Regular cardiac myocyte (primary cell): ENCODE results near the gene GPR61. TPM values are rescaled to one million over a fixed set of nuclear protein-coding genes. Genes with fewer than 3 reads are reported as not detected.

Experiments
- total RNA-seq: library from RNA; depleted of rRNA; stranded (reverse); fragments of >200 nt; gene quantifications from 2 replicates; pipeline ENCODE4 v1.2.3, GENCODE V29; 2014

GPR61 gene, protein sequence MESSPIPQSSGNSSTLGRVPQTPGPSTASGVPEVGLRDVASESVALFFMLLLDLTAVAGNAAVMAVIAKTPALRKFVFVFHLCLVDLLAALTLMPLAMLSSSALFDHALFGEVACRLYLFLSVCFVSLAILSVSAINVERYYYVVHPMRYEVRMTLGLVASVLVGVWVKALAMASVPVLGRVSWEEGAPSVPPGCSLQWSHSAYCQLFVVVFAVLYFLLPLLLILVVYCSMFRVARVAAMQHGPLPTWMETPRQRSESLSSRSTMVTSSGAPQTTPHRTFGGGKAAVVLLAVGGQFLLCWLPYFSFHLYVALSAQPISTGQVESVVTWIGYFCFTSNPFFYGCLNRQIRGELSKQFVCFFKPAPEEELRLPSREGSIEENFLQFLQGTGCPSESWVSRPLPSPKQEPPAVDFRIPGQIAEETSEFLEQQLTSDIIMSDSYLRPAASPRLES
- under 0.01 TPM in 1 of 2 replicates, not detected in the other for total RNA-seq

DNA sequence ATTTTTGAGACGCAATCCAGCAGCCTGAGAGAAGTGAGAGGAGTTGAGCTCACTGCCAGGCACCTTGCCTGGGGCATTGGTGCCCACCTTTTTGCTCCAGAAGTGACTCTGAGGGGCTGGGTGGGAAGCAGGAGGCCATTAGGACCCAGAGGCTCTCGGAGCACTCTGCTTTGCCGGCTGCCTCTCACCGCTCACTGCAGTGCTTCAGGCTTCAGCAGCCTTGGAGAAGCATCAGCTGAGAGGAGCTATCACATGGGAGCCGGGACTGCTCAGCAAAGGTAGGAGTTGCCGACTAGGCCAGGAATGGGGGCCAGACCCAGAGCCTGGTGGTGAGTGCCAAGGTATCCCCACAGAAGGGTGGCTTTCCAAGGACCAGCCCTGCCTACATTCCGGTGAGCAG, at the start of gene GPR61:
TSS of gene GPR61 (plus strand) at position 197 of the 400 bp plus-strand sequence. CDS start 3,151 bp downstream, outside the sequence.

DNA sequence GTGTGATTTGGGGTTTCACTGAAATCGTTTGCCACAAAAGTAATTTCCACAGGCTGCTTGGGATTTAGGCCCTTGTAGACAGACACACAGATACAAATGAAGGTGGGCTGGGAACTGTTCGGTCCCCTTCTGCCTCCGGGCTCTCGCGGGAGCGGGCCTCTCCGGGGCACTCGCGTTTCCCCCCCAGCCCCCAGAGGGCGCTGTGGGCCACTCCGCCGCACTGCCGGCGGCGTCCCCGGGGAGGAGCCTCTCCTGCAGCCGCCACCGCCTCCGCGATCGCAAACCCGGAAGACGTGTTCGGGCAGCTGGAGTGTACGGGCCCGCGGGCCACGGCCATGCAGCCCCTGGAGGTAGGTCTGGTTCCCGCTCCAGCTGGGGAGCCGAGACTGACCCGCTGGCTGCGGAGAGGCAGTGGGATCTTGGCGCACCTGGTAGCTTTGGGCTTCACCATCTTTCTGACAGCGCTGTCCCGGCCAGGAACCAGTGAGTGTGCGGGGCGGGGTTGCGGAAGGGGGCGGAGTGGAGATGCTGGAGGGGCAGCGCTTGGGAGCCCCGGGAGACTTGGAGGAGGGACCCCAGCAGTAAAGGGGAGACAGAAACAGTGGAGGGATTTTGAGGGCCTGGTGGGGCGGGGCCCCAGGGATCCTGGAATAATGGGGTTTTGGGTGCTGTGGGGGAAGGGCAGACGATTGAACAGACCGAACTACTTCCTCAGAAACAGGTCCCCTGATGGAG, 45.7 kb upstream of the GPR61 start, which contains the start of gene CYB561D1:
TSS of gene CYB561D1 (plus strand) at position 290 of the 735 bp plus-strand sequence. CDS start at position 336, 46 bp downstream.

DNA sequence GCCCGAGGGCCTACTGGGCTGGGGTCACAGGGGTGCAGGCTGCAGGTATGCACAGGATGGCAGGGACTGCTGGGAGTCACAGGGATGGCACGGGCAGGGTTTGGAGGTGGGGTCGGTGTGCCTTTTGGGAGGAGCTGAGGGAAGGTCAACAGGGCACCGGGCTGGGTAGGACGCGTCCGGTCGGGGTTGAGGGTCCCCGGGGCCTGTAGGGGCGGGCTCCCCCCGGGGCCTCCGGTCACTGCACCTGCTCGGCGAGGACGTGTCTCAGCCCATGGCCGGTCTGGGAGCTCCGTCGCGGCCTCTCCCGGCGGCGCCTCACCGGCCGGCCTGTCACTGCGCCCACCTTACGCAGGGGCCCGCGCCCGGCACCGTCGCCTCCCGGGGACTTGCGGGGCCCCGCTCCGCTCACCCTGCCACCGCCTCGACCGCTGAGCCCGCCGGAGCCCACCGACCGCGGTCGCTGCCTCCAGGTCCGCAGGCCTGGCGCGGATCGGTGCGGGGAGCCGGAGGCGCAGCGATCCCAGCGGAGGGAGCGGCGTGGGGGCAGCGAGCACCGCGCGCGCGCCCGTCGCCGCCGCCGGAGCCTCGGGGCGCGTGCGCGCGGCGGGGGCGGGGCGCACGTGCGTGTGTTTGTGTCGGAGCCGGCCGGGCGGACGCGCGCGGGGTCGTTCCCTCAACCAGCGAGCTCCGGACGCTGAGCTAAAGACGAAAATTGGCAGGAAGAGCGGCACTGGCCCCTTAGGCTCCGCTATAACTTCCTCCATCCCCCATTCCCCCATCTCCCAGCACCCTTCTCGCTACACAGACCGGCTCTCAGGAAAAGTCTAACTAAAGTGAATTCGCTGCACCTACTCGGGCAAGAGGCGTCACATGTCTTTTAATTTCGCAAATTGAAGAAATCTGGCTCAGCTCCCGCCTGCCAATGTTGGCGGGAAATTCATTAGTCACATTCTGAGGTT, 30.2 kb upstream of the GPR61 start, which contains the start of gene AMIGO1:
TSS of gene AMIGO1 (minus strand) at position 552 of the 959 bp plus-strand sequence. CDS start 815 bp downstream, outside the sequence.

DNA sequence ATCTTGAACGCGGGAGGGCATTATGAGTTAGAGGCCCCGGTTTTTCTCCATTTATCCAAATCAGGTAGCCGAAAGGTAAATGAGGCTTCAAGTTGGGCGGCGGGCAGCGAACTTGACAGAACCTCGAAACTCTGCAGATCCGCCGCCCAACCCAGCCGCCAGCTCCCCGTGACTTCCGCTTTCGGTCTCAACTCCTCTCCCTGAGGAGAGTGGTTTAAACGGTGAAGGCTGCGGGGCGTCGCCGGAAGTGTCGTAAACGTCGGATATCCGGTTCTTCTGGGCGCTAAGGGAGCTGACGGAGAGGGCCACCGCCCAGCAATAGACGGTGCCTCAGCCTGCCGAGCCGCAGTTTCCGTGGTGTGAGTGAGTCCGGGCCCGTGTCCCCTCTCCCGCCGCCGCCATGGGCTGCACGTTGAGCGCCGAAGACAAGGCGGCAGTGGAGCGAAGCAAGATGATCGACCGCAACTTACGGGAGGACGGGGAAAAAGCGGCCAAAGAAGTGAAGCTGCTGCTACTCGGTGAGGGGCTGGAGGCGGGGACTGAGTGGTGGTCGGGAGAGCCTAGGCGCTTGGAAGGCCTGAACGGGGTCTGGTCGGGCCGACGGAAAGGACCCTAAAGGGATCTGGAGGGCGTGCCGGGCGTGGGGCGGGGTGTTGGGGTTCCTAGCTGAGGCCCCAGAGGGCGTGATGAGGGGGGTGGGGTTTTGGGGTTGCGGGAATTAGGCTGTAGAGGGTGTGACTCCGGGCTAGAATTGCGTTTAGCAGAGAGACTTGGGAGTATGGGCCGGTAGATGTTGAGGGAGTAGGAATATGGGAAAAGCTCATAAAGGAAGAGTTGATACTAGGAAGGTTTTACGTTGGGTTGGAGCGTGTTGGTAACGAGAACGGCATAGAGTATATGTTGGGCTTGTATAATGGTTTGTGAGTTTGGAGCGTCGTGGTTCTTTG, 8.9 kb downstream of the GPR61 start, which contains the start of gene GNAI3:
TSS of gene GNAI3 (plus strand) at position 295 of the 947 bp plus-strand sequence. CDS start at position 401, 106 bp downstream.

Other genes with a start within 250 kb of the GPR61 start
- gene MYBPHL, start 232.9 kb upstream of the GPR61 start, total RNA-seq = not detected in 2 replicates
- gene SORT1, start 142.0 kb upstream of the GPR61 start, total RNA-seq = 7.3 and 24.2 TPM in 2 replicates
- gene PSMA5, start 113.4 kb upstream of the GPR61 start, total RNA-seq = 35.8 and 62.7 TPM in 2 replicates
- gene SYPL2, start 73.3 kb upstream of the GPR61 start, total RNA-seq = 0.19 and 0.56 TPM in 2 replicates
- 2.1 and 2.5 TPM in 2 replicates for gene ATXN7L2, start 56.0 kb upstream of the GPR61 start, total RNA-seq
- 5.8 and 6.2 TPM in 2 replicates for gene CYB561D1, start 45.8 kb upstream of the GPR61 start, total RNA-seq
- 0.58 and 1.7 TPM in 2 replicates for gene AMIGO1, start 30.1 kb upstream of the GPR61 start, total RNA-seq
- gene GNAI3, start 8.7 kb downstream of the GPR61 start, total RNA-seq = 15.2 and 19.9 TPM in 2 replicates
- gene GNAT2, start 79.7 kb downstream of the GPR61 start, total RNA-seq = under 0.01 TPM in 2 replicates
- 84.5 and 98.4 TPM in 2 replicates for gene AMPD2, start 80.0 kb downstream of the GPR61 start, total RNA-seq
- 3.5 and 7.9 TPM in 2 replicates for gene GSTM4, start 116.2 kb downstream of the GPR61 start, total RNA-seq
- gene GSTM2, start 128.2 kb downstream of the GPR61 start, total RNA-seq = 5.4 and 17.5 TPM in 2 replicates
- gene GSTM1, start 147.9 kb downstream of the GPR61 start, total RNA-seq = 7.0 TPM in 1 of 2 replicates, not detected in the other
- 0.19 and 3.9 TPM in 2 replicates for gene GSTM5, start 172.4 kb downstream of the GPR61 start, total RNA-seq
- gene GSTM3, start 201.2 kb downstream of the GPR61 start, total RNA-seq = 35.7 and 87.9 TPM in 2 replicates
- not detected in 2 replicates for gene EPS8L3, start 224.1 kb downstream of the GPR61 start, total RNA-seq